Occipital lobe (tissue), 3 donors: ENCODE measurements around the gene ANXA7. TPM values are rescaled to one million over a fixed set of nuclear protein-coding genes. Genes with fewer than 3 reads are reported as not detected.
A peak's percentile ranks its signal among the peaks of the same experiment; 100 is the strongest.
"Not testable (repeated sequence)": the region's sequence is repeated elsewhere in the genome, so short reads cannot be mapped to it uniquely, and the experiment has no call there.

Experiments
- DNase-seq: peaks from one replicate; lab custom pipeline; 2025; lab: John Stamatoyannopoulos, UW
- small RNA-seq: library from RNA; depleted of rRNA; stranded (forward); fragments of <200 nt; gene quantifications from one replicate; pipeline ENCODE3, GENCODE V24; 2014
- total RNA-seq: library from RNA; depleted of rRNA; stranded (reverse); fragments of >200 nt; gene quantifications from one replicate; pipeline ENCODE4 v1.2.3, GENCODE V29; 2014

ANXA7 gene
- total RNA-seq, 1 donor from 2014 or later: 34.3 TPM

DNA sequence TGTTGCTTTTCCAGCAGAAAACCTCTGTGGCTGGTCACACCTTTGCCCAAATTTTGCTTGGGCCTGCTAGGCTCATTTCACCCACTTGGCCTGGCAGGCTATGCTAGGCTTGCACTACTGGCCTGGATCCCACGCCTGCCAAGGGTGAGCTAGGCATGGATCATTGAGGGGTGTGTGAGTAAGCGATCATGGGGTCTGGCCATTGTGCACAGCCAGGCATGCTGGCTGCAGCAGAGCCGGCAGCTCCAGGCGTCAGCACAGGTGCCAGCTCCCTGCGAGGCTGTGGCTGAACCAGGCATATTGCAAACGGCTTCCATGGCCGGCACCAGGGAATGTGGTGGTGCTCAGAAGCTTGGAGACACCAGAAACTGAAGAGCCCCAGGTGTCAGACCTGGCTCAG is 74.4 kb downstream of the ANXA7 start:
- peak; percentile 34 for DNase-seq

GRCh38 chr10:73338801-73339368 is 75.0 kb downstream of the ANXA7 start:
- DNase-seq: no peak

GRCh38 chr10:73333202-73333601 is 80.7 kb downstream of the ANXA7 start:
- no peak for DNase-seq

DNA sequence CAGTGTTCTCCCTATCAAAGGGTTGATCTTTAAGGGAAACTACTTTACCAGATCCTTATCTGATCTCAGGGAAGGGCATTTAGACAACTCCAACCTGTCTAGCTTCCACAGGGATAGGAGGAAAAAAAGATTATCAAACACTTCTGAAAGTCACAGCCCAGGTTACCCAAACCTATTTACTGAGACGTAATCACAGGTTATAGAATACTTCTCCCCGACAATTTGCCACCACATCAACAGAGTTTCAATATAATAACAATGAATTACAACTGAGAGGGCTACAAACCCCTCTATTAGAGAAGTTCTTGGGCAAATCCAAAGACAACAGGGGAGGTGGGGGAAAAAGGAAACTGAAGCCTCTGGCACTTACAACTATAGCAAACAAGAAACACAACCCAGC is 81.5 kb downstream of the ANXA7 start:
- no peak for DNase-seq

- not testable (repeated sequence) for DNase-seq
Measured at GRCh38 chr10:73328523-73328922, 85.3 kb downstream of the ANXA7 start.

DNA sequence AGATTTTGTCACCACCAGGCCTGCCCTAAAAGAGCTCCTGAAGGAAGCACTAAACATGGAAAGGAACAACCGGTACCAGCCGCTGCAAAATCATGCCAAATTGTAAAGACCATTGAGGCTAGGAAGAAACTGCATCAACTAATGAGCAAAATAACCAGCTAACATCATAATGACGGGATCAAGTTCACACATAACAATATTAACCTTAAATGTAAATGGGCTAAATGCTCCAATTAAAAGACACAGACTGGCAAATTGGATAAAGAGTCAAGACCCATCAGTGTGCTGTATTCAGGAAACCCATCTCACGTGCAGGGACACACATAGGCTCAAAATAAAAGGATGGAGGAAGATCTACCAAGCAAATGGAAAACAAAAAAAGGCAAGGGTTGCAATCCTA is 88.6 kb downstream of the ANXA7 start:
- DNase-seq: not testable (repeated sequence)

Small RNAs within 50 kb of the gene (small RNA-seq; reads per million reads assigned to genes)
- not detected for gene RF00019

Other genes starting within 250 kb of the ANXA7 start
- gene ECD, start 246.1 kb downstream of the ANXA7 start, total RNA-seq: 28.7 TPM
- gene FAM149B1, start 245.9 kb downstream of the ANXA7 start, total RNA-seq: 30.1 TPM
- 59.7 TPM for gene DNAJC9, start 166.8 kb downstream of the ANXA7 start, total RNA-seq
- 102 TPM for gene MRPS16, start 161.4 kb downstream of the ANXA7 start, total RNA-seq
- 0.62 TPM for gene CFAP70, start 55.2 kb downstream of the ANXA7 start, total RNA-seq
- 3.7 TPM for gene MSS51, start 19.5 kb upstream of the ANXA7 start, total RNA-seq
- gene PPP3CB, start 82.0 kb upstream of the ANXA7 start, total RNA-seq: 122 TPM
- gene USP54, start 177.3 kb upstream of the ANXA7 start, total RNA-seq: 31.7 TPM
- gene MYOZ1, start 227.4 kb upstream of the ANXA7 start, total RNA-seq: 0.78 TPM
- gene SYNPO2L, start 242.0 kb upstream of the ANXA7 start, total RNA-seq: not detected